GM23248 (cell line): ENCODE data around the gene SWAP70. TPM values are rescaled to one million over a fixed set of nuclear protein-coding genes. Genes with fewer than 3 reads are reported as not detected.

ENCODE experiments used
- DNase-seq: peaks from one replicate; pipeline ENCODE4 v3.0.0-alpha.2; 2015
- H2AFZ ChIP-seq: fragments of 200-600 bp; sonication (generic); 2 replicates; pipeline ENCODE4 v1.6.1; 2016; ENCODE audit warnings: antibody characterized with exemption
- H3F3A ChIP-seq: fragments of 200-600 bp; sonication (generic); 2 replicates; pipeline ENCODE4 v1.6.1; 2016; ENCODE audit warnings: mild to moderate bottlenecking, antibody characterized with exemption, mixed run types; ENCODE audit not compliant: insufficient read depth
- H3K27ac ChIP-seq: fragments of 200-600 bp; sonication (generic); 2 replicates; pipeline ENCODE4 v1.5.1; 2016; ENCODE audit warnings: mild to moderate bottlenecking
- H3K27me3 ChIP-seq: fragments of 200-600 bp; sonication (generic); replicated peaks from 2 replicates; pipeline ENCODE4 v1.6.1; 2016; ENCODE audit warnings: mild to moderate bottlenecking; ENCODE audit not compliant: insufficient read depth
- H3K36me3 ChIP-seq: fragments of 200-600 bp; sonication (generic); 2 replicates; pipeline ENCODE4 v1.6.1; 2016; ENCODE audit warnings: low read depth, mild to moderate bottlenecking
- H3K4me1 ChIP-seq: fragments of 200-600 bp; sonication (generic); 2 replicates; pipeline ENCODE4 v1.6.1; 2016; ENCODE audit warnings: mild to moderate bottlenecking; ENCODE audit not compliant: insufficient read depth
- H3K4me2 ChIP-seq: fragments of 200-600 bp; sonication (generic); one replicate; pipeline ENCODE4 v1.6.1; 2016; ENCODE audit warnings: mild to moderate bottlenecking; ENCODE audit not compliant: unreplicated experiment
- H3K4me3 ChIP-seq: fragments of 200-600 bp; sonication (generic); 2 replicates; pipeline ENCODE4 v1.5.1; 2016; ENCODE audit warnings: mild to moderate bottlenecking
- H3K79me2 ChIP-seq: fragments of 200-600 bp; sonication (generic); 2 replicates; pipeline ENCODE4 v1.6.1; 2016; ENCODE audit warnings: mild to moderate bottlenecking; ENCODE audit not compliant: insufficient read depth
- H3K9ac ChIP-seq: fragments of 200-600 bp; sonication (generic); 2 replicates; pipeline ENCODE4 v1.6.1; 2016; ENCODE audit warnings: mild to moderate bottlenecking
- H3K9me2 ChIP-seq: fragments of 200-600 bp; sonication (generic); 2 replicates; pipeline ENCODE4 v1.6.1; 2016; ENCODE audit warnings: mixed run types, mild to moderate bottlenecking, moderate library complexity; ENCODE audit not compliant: insufficient read depth
- H3K9me3 ChIP-seq: fragments of 200-600 bp; sonication (generic); one replicate; pipeline ENCODE4 v1.6.1; 2017; ENCODE audit warnings: low read depth
- H4K20me1 ChIP-seq: fragments of 200-600 bp; sonication (generic); 2 replicates; pipeline ENCODE4 v1.6.0; 2016; ENCODE audit not compliant: insufficient read depth
- EZH2 ChIP-seq: fragments of 200-600 bp; sonication (generic); IDR thresholded peaks from 2 replicates; pipeline ENCODE4 v1.6.1; 2018; ENCODE audit warnings: antibody characterized with exemption, mild to moderate bottlenecking; ENCODE audit not compliant: insufficient read depth, poor library complexity, severe bottlenecking
- EZH2phosphoT487 ChIP-seq: fragments of 200-600 bp; sonication (generic); IDR thresholded peaks from 2 replicates; pipeline ENCODE4 v1.6.1; 2018; ENCODE audit warnings: antibody characterized with exemption, moderate library complexity, mild to moderate bottlenecking, low read depth; ENCODE audit not compliant: insufficient read depth
- WGBS, 2 experiments: methylation state at CpG; one replicate each; pipeline ENCODE4 v1.1.6; 2015 to 2017; ENCODE audit warnings: low lambda C conversion rate in 2 of 2, low coverage in 1 of 2; ENCODE audit errors: missing lambda C conversion rate in 2 of 2; 5-methylcytosine and 5-hydroxymethylcytosine counted together
- in situ Hi-C: fragments of 300-500 bp; cut with MboI; formaldehyde crosslinking; loops from 2 replicates; pipeline ENCODE4 v1.15.0; 2020
- polyA plus RNA-seq: library from polyadenylated mRNA; unstranded; fragments of >200 nt; fragmentation: Nextera tagmentation; extraction: Ambion mirVana; gene quantifications from 2 replicates; pipeline ENCODE4 v1.2.1, GENCODE V29; 2016
- total RNA-seq: library from RNA; depleted of rRNA; stranded (reverse); fragments of >200 nt; shearing (Covaris generic); gene quantifications from 2 replicates; pipeline ENCODE4 v1.2.3, GENCODE V29; 2014

Gene SWAP70
- total and polyA plus RNA-seq, 2 experiments from 2014 or later = 46.4 to 73.3 TPM

DNA sequence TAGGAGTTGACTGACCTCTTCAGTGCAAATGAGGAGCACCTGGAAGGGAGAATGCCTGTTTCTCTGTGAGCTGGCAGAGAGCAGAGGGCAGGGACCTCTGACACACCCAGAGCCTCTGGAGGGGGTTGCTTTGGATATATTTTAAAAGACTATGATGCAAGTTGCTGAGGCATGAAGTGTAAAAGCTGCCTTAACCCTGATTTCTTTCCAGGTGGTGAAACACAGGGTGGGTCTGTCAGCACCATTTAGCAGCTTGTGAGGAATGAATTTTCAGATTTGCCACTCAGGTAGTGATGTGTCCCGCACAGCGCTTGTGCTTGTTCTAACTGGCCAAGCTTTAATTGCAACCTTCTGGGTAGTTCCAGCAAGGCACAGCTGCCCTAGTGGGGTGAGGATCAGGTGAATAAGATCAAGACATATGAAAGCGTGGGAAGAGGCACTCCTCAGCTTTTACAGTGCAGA lies 90.2 kb downstream of the SWAP70 start:
- Histone ChIP-seq H3K9me3 (no peaks in the 10 kb centered on the region), H3K9ac (peak overlapping the region; percentile 66), H3F3A (peaks cover 56% of the 10 kb centered on the region), H3K27me3 (no peaks in the 10 kb centered on the region), H3K4me1 (peaks cover 50% of the 10 kb centered on the region), H3K79me2 (no peaks in the 10 kb centered on the region), H3K36me3 (peaks cover 18% of the 10 kb centered on the region; the same call in 1 of the 2 replicates), H3K4me3 (no peak overlapping the region), H2AFZ (no peak overlapping the region), H3K4me2 (peak overlapping the region; percentile 12), H4K20me1 (no peaks in the 10 kb centered on the region), H3K9me2 (no peaks in the 10 kb centered on the region), H3K27ac (peak overlapping the region; percentile 87)
- in situ Hi-C loops = loop anchor here (10.0 kb wide), 1 partner anchor 561 kb away; no protein-coding TSS in a partner anchor
- TF ChIP-seq EZH2phosphoT487 (no peak), EZH2 (no peak)
- WGBS, 2 experiments = 60 to 62% methylated on average over 3 of the region's 3 CpGs
- DNase-seq = peak; percentile 49

DNA sequence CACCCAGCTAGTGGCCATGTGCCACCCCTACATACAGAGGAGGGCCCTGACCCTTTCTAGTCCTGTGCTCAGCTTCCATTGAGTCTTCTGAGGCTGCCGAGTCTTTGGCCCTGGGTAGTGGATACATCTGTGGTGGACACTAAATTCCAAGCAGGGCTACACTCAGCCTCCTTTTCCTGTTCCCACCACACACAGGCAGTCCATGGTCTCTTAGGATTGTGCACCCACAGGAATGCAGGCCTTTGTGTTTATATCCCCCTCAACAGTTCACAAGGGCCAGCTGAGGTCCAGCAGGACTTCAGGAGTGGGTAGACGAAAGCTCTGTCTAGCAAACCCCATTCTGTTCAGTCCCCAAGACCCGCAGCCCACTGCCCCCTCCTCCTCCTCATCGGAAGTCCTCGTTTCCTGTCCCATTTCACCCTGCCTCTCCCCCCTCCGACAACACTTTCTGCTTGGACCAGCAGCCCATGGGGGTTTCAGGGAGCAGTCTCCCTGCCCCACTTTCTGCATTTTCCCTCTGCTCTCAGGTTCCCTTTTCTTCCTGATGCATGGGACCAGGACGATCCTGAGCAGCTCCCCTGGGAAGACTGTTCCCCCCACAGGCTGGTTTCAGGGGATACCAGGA lies 91.8 kb downstream of the SWAP70 start:
- peak; percentile 53 for DNase-seq
- H3K4me3 ChIP-seq = no peak overlapping the region
- no peak overlapping the region for H2AFZ ChIP-seq
- in situ Hi-C loops = loop anchor here (10.0 kb wide), 1 partner anchor 559 kb away; no protein-coding TSS in a partner anchor
- no peak overlapping the region for H3K9ac ChIP-seq
- H3F3A ChIP-seq = peaks cover 64% of the 10 kb centered on the region
- H3K27me3 ChIP-seq = no peaks in the 10 kb centered on the region
- WGBS, 2 experiments = 61 to 78% methylated on average over 6 to 7 of the region's 7 CpGs
- peak overlapping the region; percentile 28; the same call in 1 of the 2 replicates for H3K27ac ChIP-seq
- no peak overlapping the region for H3K4me2 ChIP-seq
- no peaks in the 10 kb centered on the region for H4K20me1 ChIP-seq
- H3K79me2 ChIP-seq = no peaks in the 10 kb centered on the region
- peaks cover 12% of the 10 kb centered on the region; the same call in 1 of the 2 replicates for H3K36me3 ChIP-seq
- TF ChIP-seq EZH2phosphoT487 = no peak
- peaks cover 62% of the 10 kb centered on the region for H3K4me1 ChIP-seq
- no peaks in the 10 kb centered on the region for H3K9me2 ChIP-seq
- H3K9me3 ChIP-seq = no peaks in the 10 kb centered on the region

DNA sequence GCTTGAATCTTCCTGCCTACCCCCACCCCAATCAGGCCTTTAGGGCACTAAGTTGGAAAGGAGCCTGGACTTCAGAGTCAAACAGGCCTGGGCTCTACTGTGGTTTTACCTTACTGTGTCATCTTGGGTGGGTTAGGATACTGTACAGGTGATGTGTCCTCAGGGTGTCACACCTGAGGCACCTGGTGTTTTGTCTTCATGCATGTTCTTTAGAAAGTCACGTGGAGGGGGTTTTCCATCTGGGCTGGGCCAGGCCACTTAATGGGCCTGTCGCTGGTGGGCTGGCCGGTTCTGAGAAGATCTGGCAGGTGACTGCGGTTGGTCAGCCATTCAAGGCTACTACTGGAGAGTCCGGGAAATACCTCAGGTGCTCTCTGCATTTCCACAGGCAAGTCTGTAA lies 92.6 kb downstream of the SWAP70 start:
- no peak overlapping the region for H3K9ac ChIP-seq
- no peak overlapping the region for H3K4me3 ChIP-seq
- H2AFZ ChIP-seq = no peak overlapping the region
- no peak for TF ChIP-seq EZH2phosphoT487
- no peak for TF ChIP-seq EZH2
- H3K79me2 ChIP-seq = no peaks in the 10 kb centered on the region
- in situ Hi-C loops = loop anchor here (10.0 kb wide), 1 partner anchor 558 kb away; no protein-coding TSS in a partner anchor
- no peak overlapping the region for H3K4me2 ChIP-seq
- H3K36me3 ChIP-seq = peaks cover 5% of the 10 kb centered on the region; the same call in 1 of the 2 replicates
- H4K20me1 ChIP-seq = no peaks in the 10 kb centered on the region
- no peak for DNase-seq
- no peaks in the 10 kb centered on the region for H3K9me3 ChIP-seq
- no peak overlapping the region for H3K27ac ChIP-seq
- H3K9me2 ChIP-seq = no peaks in the 10 kb centered on the region
- peaks cover 64% of the 10 kb centered on the region for H3F3A ChIP-seq
- no peaks in the 10 kb centered on the region for H3K27me3 ChIP-seq
- H3K4me1 ChIP-seq = peaks cover 66% of the 10 kb centered on the region
- WGBS, 2 experiments = 96 to 97% methylated on average over 5 of the region's 5 CpGs

DNA sequence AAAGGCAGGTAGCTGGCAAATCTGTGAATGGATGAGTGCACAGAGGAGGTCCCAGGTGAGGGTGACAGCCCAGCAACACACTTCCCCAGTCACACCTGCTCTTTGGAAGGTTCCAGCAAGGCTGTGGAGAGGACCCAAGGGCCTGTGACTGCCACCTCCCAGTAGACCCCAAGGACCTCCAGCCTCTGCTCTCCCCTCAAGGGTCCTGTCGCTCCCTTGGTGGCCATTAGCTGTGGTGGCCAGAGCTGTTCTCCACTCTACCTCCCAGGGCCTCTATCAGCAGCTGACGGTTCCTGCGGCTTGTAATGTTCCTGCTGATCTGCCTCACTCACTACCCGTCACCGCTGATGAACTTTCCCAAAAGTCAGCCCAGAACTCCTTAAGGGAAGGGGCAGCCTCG lies 93.0 kb downstream of the SWAP70 start:
- in situ Hi-C loops = loop anchor here (10.0 kb wide), 1 partner anchor 558 kb away; no protein-coding TSS in a partner anchor
- peaks cover 67% of the 10 kb centered on the region for H3K4me1 ChIP-seq
- no peak for DNase-seq
- H2AFZ ChIP-seq = no peak overlapping the region
- H3F3A ChIP-seq = peaks cover 60% of the 10 kb centered on the region
- H4K20me1 ChIP-seq = no peaks in the 10 kb centered on the region
- H3K9me3 ChIP-seq = no peaks in the 10 kb centered on the region
- H3K27me3 ChIP-seq = no peaks in the 10 kb centered on the region
- TF ChIP-seq EZH2 = no peak
- no peak for TF ChIP-seq EZH2phosphoT487
- no peaks in the 10 kb centered on the region for H3K79me2 ChIP-seq
- no peak overlapping the region for H3K27ac ChIP-seq
- 97 to 98% methylated on average over 6 of the region's 6 CpGs for WGBS, 2 experiments
- no peaks in the 10 kb centered on the region for H3K9me2 ChIP-seq
- H3K4me2 ChIP-seq = no peak overlapping the region
- H3K4me3 ChIP-seq = no peak overlapping the region
- 0 out of 2 replicates have a peak, but pooled peaks cover under 1% of the 10 kb centered on the region for H3K36me3 ChIP-seq
- H3K9ac ChIP-seq = no peak overlapping the region
